Measurements from ENCODE around the gene LAMA3. TPM values are rescaled to one million over a fixed set of nuclear protein-coding genes. Genes with fewer than 3 reads are reported as not detected.

The LAMA3 gene
- total RNA-seq: not detected in 2 replicates

- H3K4me3 Mint-ChIP-seq: peak within 1 kb of the TSS; percentile 65
- peaks cover 60% of the 10 kb centered on the region for H3K27me3 Mint-ChIP-seq
- peaks cover 7% of the 10 kb centered on the region for H3K4me1 Mint-ChIP-seq
- H3K27ac Mint-ChIP-seq: no peak within 1 kb of the TSS
- peak; percentile 78 for DNase-seq
- no peaks in the 10 kb centered on the region for H3K9me3 Mint-ChIP-seq
- H3K36me3 Mint-ChIP-seq (ENCODE audit: low read depth): no peaks in the 10 kb centered on the region
- intact Hi-C loops (cut with micrococcal nuclease): no loop called here
Measured at GRCh38 chr18:23689031-23689615, at the start of gene LAMA3. LAMA3 (plus strand) TSS chr18:23689453; CDS start chr18:23689684, 231 bp downstream.

GRCh38 chr18:23640052-23640451 lies 49.2 kb upstream of the LAMA3 start:
- Mint-ChIP-seq H3K4me1 (peaks cover 6% of the 10 kb centered on the region), H3K4me3 (no peak overlapping the region), H3K9me3 (no peaks in the 10 kb centered on the region)

GRCh38 chr18:23641143-23641720 lies 48.0 kb upstream of the LAMA3 start:
- Mint-ChIP-seq H3K9me3 (no peaks in the 10 kb centered on the region), H3K4me3 (no peak overlapping the region), H3K27ac (no peak overlapping the region), H3K27me3 (peaks cover 29% of the 10 kb centered on the region), H3K36me3 (ENCODE audit: low read depth) (no peaks in the 10 kb centered on the region), H3K4me1 (no peaks in the 10 kb centered on the region)
- DNase-seq: no peak
- intact Hi-C loops (cut with micrococcal nuclease): no loop called here

More at GRCh38 chr18:23640052-23640451, 49.2 kb upstream of the LAMA3 start:
- intact Hi-C loops (cut with micrococcal nuclease): no loop called here
- DNase-seq: no peak
- Mint-ChIP-seq H3K27me3 (peaks cover 32% of the 10 kb centered on the region), H3K36me3 (ENCODE audit: low read depth) (no peaks in the 10 kb centered on the region), H3K27ac (no peak overlapping the region)

- Mint-ChIP-seq H3K36me3 (ENCODE audit: low read depth) (no peaks in the 10 kb centered on the region), H3K27ac (no peak overlapping the region), H3K4me3 (no peak overlapping the region), H3K9me3 (no peaks in the 10 kb centered on the region), H3K4me1 (no peaks in the 10 kb centered on the region), H3K27me3 (peaks cover 25% of the 10 kb centered on the region)
- DNase-seq: no peak
- intact Hi-C loops (cut with micrococcal nuclease): no loop called here
Measured at GRCh38 chr18:23641937-23642666, 47.2 kb upstream of the LAMA3 start.

- DNase-seq: no peak
- Mint-ChIP-seq H3K27me3 (peaks cover 29% of the 10 kb centered on the region), H3K4me1 (no peaks in the 10 kb centered on the region)
Measured at GRCh38 chr18:23643815-23644490, 45.3 kb upstream of the LAMA3 start.

GRCh38 chr18:23645568-23646175 lies 43.6 kb upstream of the LAMA3 start:
- Mint-ChIP-seq H3K36me3 (ENCODE audit: low read depth) (no peaks in the 10 kb centered on the region), H3K4me1 (peaks cover 1% of the 10 kb centered on the region), H3K27me3 (peaks cover 29% of the 10 kb centered on the region), H3K9me3 (no peaks in the 10 kb centered on the region), H3K27ac (no peak overlapping the region), H3K4me3 (no peak overlapping the region)
- no peak for DNase-seq
- intact Hi-C loops (cut with micrococcal nuclease): no loop called here

More at GRCh38 chr18:23643815-23644490, 45.3 kb upstream of the LAMA3 start:
- Mint-ChIP-seq H3K27ac (no peak overlapping the region), H3K9me3 (no peaks in the 10 kb centered on the region), H3K4me3 (no peak overlapping the region), H3K36me3 (ENCODE audit: low read depth) (no peaks in the 10 kb centered on the region)
- intact Hi-C loops (cut with micrococcal nuclease): no loop called here

GRCh38 chr18:23646282-23646681 lies 43.0 kb upstream of the LAMA3 start:
- Mint-ChIP-seq H3K9me3 (no peaks in the 10 kb centered on the region), H3K27me3 (peaks cover 29% of the 10 kb centered on the region), H3K4me1 (peaks cover 1% of the 10 kb centered on the region), H3K27ac (no peak overlapping the region), H3K4me3 (no peak overlapping the region), H3K36me3 (ENCODE audit: low read depth) (no peaks in the 10 kb centered on the region)
- intact Hi-C loops (cut with micrococcal nuclease): no loop called here
- DNase-seq: no peak

GRCh38 chr18:23648456-23648855 lies 40.8 kb upstream of the LAMA3 start:
- intact Hi-C loops (cut with micrococcal nuclease): no loop called here
- Mint-ChIP-seq H3K4me3 (no peak overlapping the region), H3K27me3 (peaks cover 32% of the 10 kb centered on the region), H3K9me3 (no peaks in the 10 kb centered on the region), H3K27ac (no peak overlapping the region), H3K4me1 (peaks cover 1% of the 10 kb centered on the region), H3K36me3 (ENCODE audit: low read depth) (no peaks in the 10 kb centered on the region)
- DNase-seq: no peak

GRCh38 chr18:23648940-23649607 lies 40.2 kb upstream of the LAMA3 start:
- H3K4me3 Mint-ChIP-seq: no peak overlapping the region
- no peak overlapping the region for H3K27ac Mint-ChIP-seq
- H3K4me1 Mint-ChIP-seq: peaks cover 1% of the 10 kb centered on the region
- no peaks in the 10 kb centered on the region for H3K9me3 Mint-ChIP-seq
- no peaks in the 10 kb centered on the region for H3K36me3 Mint-ChIP-seq (ENCODE audit: low read depth)
- H3K27me3 Mint-ChIP-seq: peaks cover 31% of the 10 kb centered on the region
- DNase-seq: no peak
- intact Hi-C loops (cut with micrococcal nuclease): no loop called here

- no peaks in the 10 kb centered on the region for H3K9me3 Mint-ChIP-seq
- H3K27me3 Mint-ChIP-seq: peaks cover 26% of the 10 kb centered on the region
- intact Hi-C loops (cut with micrococcal nuclease): no loop called here
- peaks cover 1% of the 10 kb centered on the region for H3K4me1 Mint-ChIP-seq
- no peak for DNase-seq
- H3K36me3 Mint-ChIP-seq (ENCODE audit: low read depth): no peaks in the 10 kb centered on the region
- no peak overlapping the region for H3K4me3 Mint-ChIP-seq
- no peak overlapping the region for H3K27ac Mint-ChIP-seq
Measured at GRCh38 chr18:23650968-23651927, 38.0 kb upstream of the LAMA3 start.

- Mint-ChIP-seq H3K36me3 (ENCODE audit: low read depth) (no peaks in the 10 kb centered on the region), H3K27ac (no peak overlapping the region), H3K4me3 (no peak overlapping the region), H3K9me3 (no peaks in the 10 kb centered on the region), H3K4me1 (peaks cover 1% of the 10 kb centered on the region), H3K27me3 (peaks cover 31% of the 10 kb centered on the region)
- intact Hi-C loops (cut with micrococcal nuclease): no loop called here
- DNase-seq: no peak
Measured at GRCh38 chr18:23652232-23652631, 37.0 kb upstream of the LAMA3 start.

GRCh38 chr18:23658285-23658684 lies 31.0 kb upstream of the LAMA3 start:
- Mint-ChIP-seq H3K36me3 (ENCODE audit: low read depth) (no peaks in the 10 kb centered on the region), H3K27me3 (peaks cover 51% of the 10 kb centered on the region), H3K27ac (no peak overlapping the region), H3K9me3 (no peaks in the 10 kb centered on the region), H3K4me1 (peaks cover 13% of the 10 kb centered on the region), H3K4me3 (no peak overlapping the region)
- no peak for DNase-seq
- intact Hi-C loops (cut with micrococcal nuclease): no loop called here

Data from activated CD4-positive, alpha-beta T cell treated with anti-CD3 and anti-CD28 coated beads, Interleukin-2, amount 10 ng/mL, durations not matched to agents 24 days and 14 days (primary cell).